Esophagus (tissue), 2 donors: Measurements from ENCODE around the gene FOXP2. TPM values are rescaled to one million over a fixed set of nuclear protein-coding genes. Genes with fewer than 3 reads are reported as not detected.

Experiments used
- H3K27ac ChIP-seq, 2 donors: one replicate each; pipeline ENCODE4 v1.5.1; 2013; ENCODE audit warnings: low read depth in 2 of 2, mild to moderate bottlenecking in 2 of 2, inconsistent platforms in 1 of 2, low read length in 1 of 2, moderate library complexity in 1 of 2
- H3K27me3 ChIP-seq, 2 donors: one replicate each; pipeline ENCODE4 v1.6.1; 2013; ENCODE audit warnings: low read length in 2 of 2, control low read depth in 1 of 2, mild to moderate bottlenecking in 1 of 2; ENCODE audit not compliant: insufficient read depth in 2 of 2, control insufficient read depth in 1 of 2
- H3K36me3 ChIP-seq, 2 donors: one replicate each; pipeline ENCODE4 v1.6.1; 2013; ENCODE audit warnings: low read length in 1 of 2; ENCODE audit not compliant: control insufficient read depth in 2 of 2, insufficient read depth in 2 of 2
- H3K4me1 ChIP-seq, 2 donors: one replicate each; pipeline ENCODE4 v1.6.1; 2013; ENCODE audit warnings: low read length in 1 of 2; ENCODE audit not compliant: control insufficient read depth in 2 of 2, insufficient read depth in 2 of 2
- H3K4me3 ChIP-seq, 2 donors: one replicate each; pipeline ENCODE4 v1.5.1; 2013; ENCODE audit warnings: low read length in 2 of 2, mild to moderate bottlenecking in 2 of 2, low read depth in 1 of 2, moderate library complexity in 1 of 2
- H3K9me3 ChIP-seq, 2 donors: one replicate each; pipeline ENCODE4 v1.6.1; 2013; ENCODE audit warnings: mild to moderate bottlenecking in 2 of 2, low read depth in 1 of 2, low read length in 1 of 2, moderate library complexity in 1 of 2; ENCODE audit not compliant: control insufficient read depth in 2 of 2, insufficient read depth in 1 of 2
- WGBS, 2 donors: extraction: QIAGEN DNeasy Blood & Tissue Kit; methylation state at CpG; one replicate each; pipeline ENCODE4 v1.1.7; 2013; 5-methylcytosine and 5-hydroxymethylcytosine counted together
- polyA plus RNA-seq, 2 donors: library from polyadenylated mRNA; stranded (reverse); fragments of 200-250 nt; gene quantifications; one replicate each; pipeline ENCODE4 v1.2.3, GENCODE V29; 2013
- donor health status: healthy with polysubstance abuse.
- donor health status: Bipolar disorder and iron deficiency.

FOXP2 gene
- polyA plus RNA-seq, 2 donors, result 2.1 to 2.5 TPM

GRCh38 chr7:114419441-114420272 is 5.0 kb downstream of the FOXP2 start:
- Histone ChIP-seq H3K4me1 (no peaks in the 10 kb centered on the region), H3K27ac (peak overlapping the region; percentile 76 to 84), H3K36me3 (no peaks in the 10 kb centered on the region), H3K9me3 (no peaks in the 10 kb centered on the region), H3K4me3 (peak overlapping the region; percentile 6 to 41), H3K27me3 (no peaks in the 10 kb centered on the region)
- WGBS, 2 donors, result 40 to 64% methylated on average over 8 of the region's 8 CpGs

- WGBS, 2 donors, result 38 to 56% methylated on average over 7 of the region's 7 CpGs
- Histone ChIP-seq H3K27ac (peak overlapping the region; percentile 22 to 75), H3K4me3 (peak overlapping the region in 1 of 2 donors; percentile 26), H3K27me3 (no peaks in the 10 kb centered on the region), H3K36me3 (no peaks in the 10 kb centered on the region), H3K4me1 (no peaks in the 10 kb centered on the region), H3K9me3 (no peaks in the 10 kb centered on the region)
Measured at GRCh38 chr7:114422507-114423501, 8.2 kb downstream of the FOXP2 start.

- no peaks in the 10 kb centered on the region for H3K27me3 ChIP-seq
- no peaks in the 10 kb centered on the region for H3K4me1 ChIP-seq
- H3K9me3 ChIP-seq, result no peaks in the 10 kb centered on the region
- H3K4me3 ChIP-seq, result no peak overlapping the region
- WGBS, 2 donors, result 55 to 69% methylated on average over 2 of the region's 2 CpGs
- no peaks in the 10 kb centered on the region for H3K36me3 ChIP-seq
- no peak overlapping the region for H3K27ac ChIP-seq
Measured at GRCh38 chr7:114426382-114426781, 11.8 kb downstream of the FOXP2 start.

GRCh38 chr7:114426824-114427223 is 12.2 kb downstream of the FOXP2 start:
- Histone ChIP-seq H3K27ac (no peak overlapping the region), H3K36me3 (no peaks in the 10 kb centered on the region), H3K27me3 (no peaks in the 10 kb centered on the region), H3K4me3 (no peak overlapping the region), H3K4me1 (no peaks in the 10 kb centered on the region), H3K9me3 (no peaks in the 10 kb centered on the region)
- 49 to 57% methylated on average over 4 of the region's 4 CpGs for WGBS, 2 donors

GRCh38 chr7:114428211-114428610 is 13.6 kb downstream of the FOXP2 start:
- H3K27ac ChIP-seq, result no peak overlapping the region
- WGBS, 2 donors, result 83 to 95% methylated on average over 1 of the region's 1 CpG
- no peaks in the 10 kb centered on the region for H3K36me3 ChIP-seq
- H3K4me3 ChIP-seq, result no peak overlapping the region
- no peaks in the 10 kb centered on the region for H3K27me3 ChIP-seq
- H3K4me1 ChIP-seq, result no peaks in the 10 kb centered on the region
- no peaks in the 10 kb centered on the region for H3K9me3 ChIP-seq

- Histone ChIP-seq H3K27me3 (no peaks in the 10 kb centered on the region), H3K27ac (no peak overlapping the region), H3K36me3 (no peaks in the 10 kb centered on the region), H3K4me1 (no peaks in the 10 kb centered on the region), H3K9me3 (no peaks in the 10 kb centered on the region), H3K4me3 (no peak overlapping the region)
- 92 to 96% methylated on average over 5 of the region's 5 CpGs for WGBS, 2 donors
Measured at GRCh38 chr7:114431189-114431588, 16.6 kb downstream of the FOXP2 start.

- Histone ChIP-seq H3K36me3 (no peaks in the 10 kb centered on the region), H3K4me3 (no peak overlapping the region), H3K27me3 (no peaks in the 10 kb centered on the region), H3K27ac (no peak overlapping the region), H3K9me3 (no peaks in the 10 kb centered on the region), H3K4me1 (no peaks in the 10 kb centered on the region)
Measured at GRCh38 chr7:114432061-114432460, 17.4 kb downstream of the FOXP2 start.

- WGBS, 2 donors, result 76 to 77% methylated on average over 3 of the region's 3 CpGs
- H3K4me3 ChIP-seq, result no peak overlapping the region
- no peaks in the 10 kb centered on the region for H3K36me3 ChIP-seq
- H3K27me3 ChIP-seq, result no peaks in the 10 kb centered on the region
- no peak overlapping the region for H3K27ac ChIP-seq
- H3K4me1 ChIP-seq, result no peaks in the 10 kb centered on the region
- H3K9me3 ChIP-seq, result no peaks in the 10 kb centered on the region
Measured at GRCh38 chr7:114432703-114433102, 18.1 kb downstream of the FOXP2 start.

- Histone ChIP-seq H3K36me3 (no peaks in the 10 kb centered on the region), H3K27ac (no peak overlapping the region), H3K4me1 (no peaks in the 10 kb centered on the region), H3K4me3 (no peak overlapping the region), H3K27me3 (no peaks in the 10 kb centered on the region), H3K9me3 (no peaks in the 10 kb centered on the region)
- 89 to 92% methylated on average over 5 of the region's 5 CpGs for WGBS, 2 donors
Measured at GRCh38 chr7:114439581-114439980, 25.0 kb downstream of the FOXP2 start.
